Caco-2 (cell line): ENCODE measurements around the gene THUMPD2. TPM values are rescaled to one million over a fixed set of nuclear protein-coding genes. Genes with fewer than 3 reads are reported as not detected.

ENCODE experiments used
- BruUV-seq: library from RNA; stranded (reverse); fragments of 400-500 nt; replicated peaks from 2 replicates; lab custom pipeline; 2021; lab: Mats Ljungman, UMichigan
- CTCF ChIA-PET: fragments of 300-600 bp; sonication (Branson Sonifier 250); formaldehyde crosslinking; loops from one replicate; lab custom pipeline; 2022; ENCODE audit warnings: antibody characterized with exemption; lab: Charles Lee
- POLR2A ChIA-PET: fragments of 300-600 bp; sonication (Branson Sonifier 250); formaldehyde crosslinking; loops from one replicate; lab custom pipeline; 2022; ENCODE audit warnings: antibody characterized with exemption; lab: Charles Lee
- DNase-seq, 2 experiments: peaks; one replicate each; pipeline versions ENCODE4 v3.0.0 to v3.0.0-alpha.2; 2020 to 2022
- H3K27me3 ChIP-seq: replicated peaks from 2 replicates; pipeline ENCODE4 v1.6.0; 2011; ENCODE audit warnings: low read length; ENCODE audit not compliant: control insufficient read depth, insufficient read depth
- H3K36me3 ChIP-seq: 2 replicates; pipeline ENCODE4 v1.5.1; 2011; ENCODE audit warnings: low read length; ENCODE audit not compliant: control insufficient read depth, insufficient read depth
- H3K4me1 ChIP-seq: fragments of 250-450 bp; sonication (Bioruptor Pico); 2 replicates; pipeline ENCODE4 v1.5.1; 2020; ENCODE audit warnings: mild to moderate bottlenecking
- H3K4me3 ChIP-seq: 2 replicates; pipeline ENCODE4 v1.5.1; 2011; ENCODE audit warnings: low read depth, mild to moderate bottlenecking, control low read depth, low read length
- H3K9me3 ChIP-seq: fragments of 250-450 bp; sonication (Bioruptor Pico); 2 replicates; pipeline ENCODE4 v1.5.1; 2020; ENCODE audit warnings: mild to moderate bottlenecking, moderate library complexity
- H3K27ac Mint-ChIP-seq: one replicate; pipeline ENCODE4 v1.8.0; 2022; ENCODE audit warnings: mixed read lengths; ENCODE audit not compliant: unreplicated experiment
- H3K27me3 Mint-ChIP-seq: one replicate; pipeline ENCODE4 v1.8.0; 2022; ENCODE audit warnings: mixed read lengths; ENCODE audit not compliant: insufficient read depth, unreplicated experiment
- H3K36me3 Mint-ChIP-seq: one replicate; pipeline ENCODE4 v1.8.0; 2022; ENCODE audit warnings: mild to moderate bottlenecking, mixed read lengths; ENCODE audit not compliant: insufficient read depth, unreplicated experiment
- H3K4me1 Mint-ChIP-seq: one replicate; pipeline ENCODE4 v1.8.0; 2022; ENCODE audit warnings: low read depth, mixed read lengths; ENCODE audit not compliant: unreplicated experiment
- H3K4me3 Mint-ChIP-seq: one replicate; pipeline ENCODE4 v1.8.0; 2022; ENCODE audit warnings: mild to moderate bottlenecking, moderate library complexity, mixed read lengths; ENCODE audit not compliant: unreplicated experiment
- H3K9me3 Mint-ChIP-seq: one replicate; pipeline ENCODE4 v1.8.0; 2022; ENCODE audit warnings: mixed read lengths; ENCODE audit not compliant: unreplicated experiment
- CTCF ChIP-seq, 2 experiments: fragments of 200-600 bp in 1 of 2; IDR thresholded peaks; 1 replicate in 1 of 2; 2 replicates in 1 of 2; pipeline versions ENCODE4 v1.5.1 to v1.8.0; 2011 to 2022; ENCODE audit warnings: antibody characterized with exemption in 1 of 2, control low read depth in 1 of 2, inconsistent platforms in 1 of 2, low read depth in 1 of 2, low read length in 1 of 2, mild to moderate bottlenecking in 1 of 2, moderate library complexity in 1 of 2; ENCODE audit not compliant: insufficient read depth in 1 of 2, severe bottlenecking in 1 of 2, unreplicated experiment in 1 of 2
- intact Hi-C: fragments of 100-400 bp; cut with micrococcal nuclease; formaldehyde crosslinking; loops from one replicate; pipeline ENCODE4 v1.10.0; 2022; ENCODE audit not compliant: unreplicated experiment
- total RNA-seq: library from RNA; stranded (reverse); gene quantifications from 2 replicates; pipeline ENCODE4 v1.2.3, GENCODE V29; 2022

Gene THUMPD2
- total RNA-seq, 1 experiment from 2014 or later = 13.8 TPM

- H3K4me1 ChIP-seq = peaks cover 8% of the 10 kb centered on the region
- BruUV-seq = no TSS peak
- CTCF ChIA-PET = no interaction called here
- H3K4me3 Mint-ChIP-seq = no peak overlapping the region
- no peaks in the 10 kb centered on the region for H3K27me3 Mint-ChIP-seq
- no peaks in the 10 kb centered on the region for H3K27me3 ChIP-seq
- no peak for DNase-seq
- no peaks in the 10 kb centered on the region for H3K9me3 ChIP-seq
- intact Hi-C loops = no loop called here
- peaks cover 11% of the 10 kb centered on the region for H3K4me1 Mint-ChIP-seq
- H3K36me3 Mint-ChIP-seq = peaks cover 27% of the 10 kb centered on the region
- no peaks in the 10 kb centered on the region for H3K9me3 Mint-ChIP-seq
- H3K4me3 ChIP-seq = no peak overlapping the region
- H3K27ac Mint-ChIP-seq = no peak overlapping the region
- no peak for TF ChIP-seq CTCF (IDR thresholded peaks at IDR 0.05; ENCODE audit: insufficient read depth in 1 of 2, low read depth in 1 of 2, low read length in 1 of 2, severe bottlenecking in 1 of 2, unreplicated experiment in 1 of 2)
- POLR2A ChIA-PET = no interaction called here
- peaks cover 3% of the 10 kb centered on the region for H3K36me3 ChIP-seq
These were observed 42.4 kb downstream of the THUMPD2 start for GRCh38 chr2:39736640-39737039.

- Mint-ChIP-seq H3K27ac (no peak overlapping the region), H3K27me3 (no peaks in the 10 kb centered on the region), H3K9me3 (no peaks in the 10 kb centered on the region), H3K4me1 (peaks cover 11% of the 10 kb centered on the region), H3K4me3 (no peak overlapping the region), H3K36me3 (peaks cover 27% of the 10 kb centered on the region)
- no peak overlapping the region for H3K4me3 ChIP-seq
- no peaks in the 10 kb centered on the region for H3K27me3 ChIP-seq
- POLR2A ChIA-PET = no interaction called here
- no peaks in the 10 kb centered on the region for H3K9me3 ChIP-seq
- TF ChIP-seq CTCF (IDR thresholded peaks at IDR 0.05; ENCODE audit: insufficient read depth in 1 of 2, low read depth in 1 of 2, low read length in 1 of 2, severe bottlenecking in 1 of 2, unreplicated experiment in 1 of 2) = no peak
- CTCF ChIA-PET = no interaction called here
- no peak for DNase-seq
- BruUV-seq = no TSS peak
- H3K4me1 ChIP-seq = peaks cover 8% of the 10 kb centered on the region
- intact Hi-C loops = no loop called here
- peaks cover 3% of the 10 kb centered on the region for H3K36me3 ChIP-seq
These were observed 43.4 kb downstream of the THUMPD2 start for GRCh38 chr2:39735648-39736047.

GRCh38 chr2:39734445-39734844 lies 44.6 kb downstream of the THUMPD2 start:
- Mint-ChIP-seq H3K36me3 (peaks cover 27% of the 10 kb centered on the region), H3K27me3 (no peaks in the 10 kb centered on the region), H3K27ac (no peak overlapping the region), H3K9me3 (no peaks in the 10 kb centered on the region), H3K4me3 (no peak overlapping the region), H3K4me1 (peaks cover 7% of the 10 kb centered on the region)
- intact Hi-C loops = no loop called here
- TF ChIP-seq CTCF (IDR thresholded peaks at IDR 0.05; ENCODE audit: insufficient read depth in 1 of 2, low read depth in 1 of 2, low read length in 1 of 2, severe bottlenecking in 1 of 2, unreplicated experiment in 1 of 2) = no peak
- ChIA-PET CTCF (no interaction called here), POLR2A (no interaction called here)
- Histone ChIP-seq H3K9me3 (no peaks in the 10 kb centered on the region), H3K27me3 (no peaks in the 10 kb centered on the region), H3K36me3 (peaks cover 3% of the 10 kb centered on the region), H3K4me1 (peaks cover 3% of the 10 kb centered on the region; the same call in 1 of the 2 replicates), H3K4me3 (no peak overlapping the region)
- BruUV-seq = no TSS peak
- DNase-seq = no peak
